ENCODE data around the gene BORCS8. TPM values are rescaled to one million over a fixed set of nuclear protein-coding genes. Genes with fewer than 3 reads are reported as not detected.
"Not testable (repeated sequence)": the region's sequence is repeated elsewhere in the genome, so short reads cannot be mapped to it uniquely, and the experiment has no call there.

Gene BORCS8
- total RNA-seq, 1 donor from 2014 or later, result 4.9 TPM

DNA sequence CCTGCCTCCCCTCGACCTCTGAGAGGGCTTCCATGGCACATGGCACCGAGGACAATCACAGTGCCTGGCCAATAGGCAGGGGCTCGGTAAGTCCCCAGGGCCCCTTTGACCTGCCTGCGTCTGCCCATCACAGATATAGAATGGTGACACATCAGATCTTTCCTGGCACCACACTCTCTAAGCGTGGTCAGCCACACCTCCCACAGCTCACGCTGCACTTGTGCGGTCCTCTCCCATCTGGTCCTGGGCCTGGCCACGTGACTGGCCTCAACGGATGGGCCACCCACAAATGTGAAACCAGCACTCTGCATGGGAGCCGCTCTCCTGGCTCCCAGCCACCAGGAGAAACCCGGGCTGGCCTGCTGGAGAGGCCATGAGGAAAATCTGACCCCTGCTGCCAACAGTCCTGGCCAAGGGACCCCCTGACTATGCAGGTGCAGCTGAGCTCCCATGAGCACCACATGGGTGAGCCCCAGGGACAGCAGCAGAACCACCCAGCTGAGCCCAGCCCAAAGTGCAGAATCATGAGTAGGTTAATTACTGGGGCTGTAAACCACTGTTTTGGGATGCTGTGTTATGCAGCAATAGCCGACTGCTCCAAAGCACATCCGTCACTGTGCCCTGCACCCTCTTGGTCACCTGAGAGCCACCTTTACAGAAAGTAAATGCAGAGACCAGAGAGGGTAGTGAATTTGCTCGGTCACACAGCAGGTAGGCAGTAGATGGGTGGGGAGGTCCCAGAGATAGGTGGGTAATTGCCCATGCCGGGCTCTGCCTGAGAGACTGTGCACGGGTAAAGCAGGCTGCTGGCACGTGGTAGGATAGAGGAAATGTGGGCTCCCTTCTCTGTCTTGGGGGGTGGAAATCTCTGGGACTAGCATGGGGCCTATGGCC is 12.2 kb downstream of the BORCS8 start:
- no peak for DNase-seq

- DNase-seq, result no peak
Measured at GRCh38 chr19:19176950-19177349, 15.0 kb downstream of the BORCS8 start.

GRCh38 chr19:19173243-19173642 is 18.7 kb downstream of the BORCS8 start:
- not testable (repeated sequence) for DNase-seq

- no peak for DNase-seq
Measured at GRCh38 chr19:19171821-19172532, 20.0 kb downstream of the BORCS8 start.

DNA sequence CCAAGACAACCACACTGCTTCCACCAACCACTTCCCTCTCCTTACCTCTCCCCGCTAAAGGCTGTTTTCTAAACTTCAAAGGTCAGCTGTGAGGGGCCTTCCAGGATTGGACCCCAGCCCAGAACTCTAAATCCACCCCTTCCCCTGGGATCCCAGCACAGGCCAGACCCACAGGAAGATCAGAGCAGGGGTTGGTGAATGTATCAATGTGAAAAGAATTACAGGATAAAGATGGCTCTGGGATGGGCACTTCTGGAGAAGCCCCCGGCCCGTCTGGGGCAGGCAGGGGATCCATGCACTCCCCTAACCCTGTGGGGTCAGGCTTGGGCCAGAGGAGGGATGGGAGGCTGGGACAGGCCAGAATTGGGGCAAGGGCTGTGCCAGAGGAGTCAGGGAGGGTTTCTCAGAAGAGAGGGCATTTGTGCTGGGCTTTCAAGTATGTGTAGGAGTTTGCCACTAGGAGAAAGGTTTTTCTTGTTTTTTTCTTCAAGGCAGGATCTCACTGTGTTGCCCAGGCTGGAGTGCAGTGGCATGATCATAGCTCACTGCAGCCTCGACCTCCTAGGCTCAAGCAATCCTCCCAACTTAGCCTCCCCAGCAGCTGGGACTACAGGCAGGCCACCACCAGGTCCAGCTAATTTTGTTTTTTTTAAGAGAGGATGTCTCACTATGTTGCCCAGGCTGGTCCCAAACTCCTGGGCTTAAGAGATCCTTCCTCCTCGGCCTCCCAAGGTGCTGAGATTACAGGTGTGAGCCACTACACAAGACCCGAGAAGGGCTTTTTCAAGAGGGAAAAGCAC is 20.9 kb downstream of the BORCS8 start:
- no peak for DNase-seq

DNA sequence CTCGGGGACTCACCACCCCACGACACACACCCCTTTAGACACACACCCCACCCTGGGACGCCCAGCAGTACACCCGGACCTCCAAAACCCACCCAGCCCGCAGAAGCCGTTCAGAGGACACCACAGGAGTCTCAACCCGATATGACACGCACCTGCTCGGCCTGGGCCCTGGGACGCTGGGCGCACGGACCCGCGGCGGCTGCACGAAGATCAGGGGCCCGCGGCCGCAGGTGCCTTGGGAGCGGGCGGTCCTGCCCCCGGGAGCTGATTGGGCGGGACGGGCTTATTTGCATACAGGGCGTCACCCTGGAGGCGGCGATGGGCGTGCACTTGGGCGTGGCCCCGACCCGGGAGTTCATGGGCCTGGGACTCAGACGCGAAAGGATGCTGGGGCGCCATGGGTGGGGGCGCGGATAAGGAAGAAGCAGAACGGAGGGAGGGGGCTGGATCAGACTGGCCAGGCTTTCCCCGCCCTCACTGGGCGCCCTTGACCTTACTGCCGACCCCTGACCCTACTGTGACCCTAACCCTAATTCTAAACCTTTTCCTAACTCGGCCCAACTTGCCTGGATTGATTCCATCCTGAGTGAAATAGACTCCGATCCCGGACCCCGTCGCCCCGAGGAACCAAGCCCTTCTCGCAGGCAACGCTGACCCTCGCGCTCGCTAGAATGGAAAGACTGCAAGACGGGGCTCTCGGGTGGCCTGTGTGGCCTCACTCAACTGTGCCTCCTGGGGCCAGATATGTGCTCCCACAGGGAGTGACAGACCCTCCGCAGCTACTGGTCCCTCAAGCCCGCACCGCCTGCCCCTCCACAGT is 21.7 kb downstream of the BORCS8 start, which contains the start of gene MEF2B:
MEF2B (minus strand) TSS at position 211 of the 820 bp plus-strand sequence. CDS start 19,528 bp downstream, outside the sequence.
- no peak for DNase-seq

DNA sequence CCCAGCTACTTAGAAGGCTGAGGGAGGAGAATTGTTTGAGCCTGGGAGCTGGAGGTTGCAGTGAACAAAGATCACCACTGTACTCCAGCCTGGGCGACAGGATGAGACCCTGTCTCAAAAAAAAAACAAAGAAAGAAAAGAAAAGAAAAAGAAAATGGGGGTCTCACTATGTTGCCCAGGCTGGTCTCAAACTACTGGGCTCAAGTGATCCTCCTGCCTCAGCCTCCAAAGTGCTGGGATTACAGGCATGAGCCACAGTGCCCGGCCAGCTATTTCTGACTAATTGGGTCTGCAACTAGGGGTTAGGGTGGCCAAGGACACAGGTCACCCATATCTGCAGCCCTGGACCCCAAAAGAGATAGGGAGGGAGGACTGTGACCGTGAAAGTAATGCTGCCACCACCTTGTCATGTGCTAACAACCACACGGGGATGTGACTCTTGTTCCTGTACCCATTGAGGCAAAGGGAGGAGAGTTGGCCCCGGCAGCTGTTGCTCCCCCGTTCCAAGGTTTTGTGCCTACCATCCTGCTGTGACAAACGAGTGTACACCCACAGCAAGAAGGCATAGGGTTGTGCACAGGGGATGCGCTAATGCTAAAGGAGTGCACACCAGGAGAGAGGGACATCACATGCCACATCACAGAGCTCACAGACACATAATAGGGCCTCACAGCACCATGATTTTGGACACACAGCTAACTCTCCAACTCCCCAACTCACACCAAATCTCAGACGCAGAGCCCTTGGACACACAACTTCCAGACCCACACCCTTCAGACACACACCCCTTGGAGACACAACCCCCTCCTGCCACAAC is 22.5 kb downstream of the BORCS8 start:
- DNase-seq, result no peak

DNA sequence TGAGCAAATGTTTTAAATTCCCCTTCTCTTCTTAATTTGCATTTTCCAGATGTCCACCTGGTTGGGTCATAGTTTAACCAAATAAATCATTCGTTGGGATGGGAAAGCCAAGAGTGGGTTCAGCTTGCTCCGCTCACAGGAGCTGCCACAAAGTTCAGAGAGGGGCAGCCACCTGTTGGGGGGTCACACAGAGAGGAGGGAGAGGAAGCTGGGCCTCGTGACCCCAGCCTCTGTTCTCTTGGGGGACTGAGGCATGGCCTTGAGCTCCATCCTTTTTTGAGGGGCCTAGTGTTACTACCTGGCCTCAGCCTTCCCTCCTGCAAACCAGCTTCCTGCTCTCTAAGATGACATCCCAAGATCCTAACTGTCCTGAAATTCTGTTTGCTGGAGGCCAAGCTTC is 24.3 kb downstream of the BORCS8 start:
- DNase-seq, result no peak

DNA sequence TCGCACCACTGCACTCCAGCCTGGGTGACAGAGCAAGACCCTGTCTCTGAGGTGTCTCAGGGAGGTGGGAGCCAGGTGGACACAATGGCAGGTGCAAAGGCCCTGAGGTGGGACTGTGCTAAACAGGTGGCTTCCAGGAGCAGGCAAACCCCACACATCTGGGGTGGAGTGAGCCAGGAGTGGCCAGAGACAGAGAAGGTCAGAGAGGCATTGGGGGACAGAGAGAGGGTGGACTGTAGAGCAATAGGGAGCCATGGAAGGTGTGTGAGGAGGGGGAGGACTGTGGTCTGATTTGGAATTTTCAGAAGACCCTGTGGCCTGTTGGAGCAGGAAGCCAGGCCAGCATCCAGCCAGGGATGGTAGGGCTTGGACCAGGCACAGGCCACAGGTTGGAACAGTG is 26.6 kb downstream of the BORCS8 start:
- no peak for DNase-seq

GRCh38 chr19:19162495-19162894 is 29.5 kb downstream of the BORCS8 start:
- no peak for DNase-seq

DNA sequence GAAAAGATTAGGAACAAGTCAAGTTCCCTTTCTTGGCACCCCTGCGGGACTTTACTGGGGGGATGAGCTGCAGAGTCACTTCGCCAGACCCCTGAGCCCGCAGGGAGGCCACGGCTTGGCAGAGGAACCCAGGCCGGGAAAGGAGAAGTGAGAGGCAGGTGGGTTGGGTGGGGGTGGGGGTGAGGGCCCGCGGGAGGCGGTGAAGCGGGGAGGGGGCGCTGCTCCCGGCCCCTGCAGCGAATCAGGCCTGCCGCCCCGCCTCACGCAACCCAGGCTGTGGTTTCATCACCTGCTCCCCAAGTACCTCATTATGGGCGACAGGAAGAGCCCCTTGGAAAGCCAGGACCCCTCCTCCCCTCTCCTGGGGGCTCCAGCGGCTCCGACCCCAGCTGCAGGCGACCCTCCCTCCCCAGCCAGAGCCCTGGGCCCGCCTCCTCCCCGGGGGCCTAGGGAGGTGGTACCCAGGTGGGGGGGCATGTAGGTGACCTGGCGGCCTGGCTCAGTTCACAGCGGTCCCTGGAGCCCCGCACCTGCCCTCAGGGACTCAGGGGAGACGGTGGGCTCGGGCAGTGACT is 31.4 kb downstream of the BORCS8 start:
- DNase-seq, result no peak

GRCh38 chr19:19159534-19159933 is 32.4 kb downstream of the BORCS8 start:
- DNase-seq, result no peak

- no peak for DNase-seq
Measured at GRCh38 chr19:19157808-19158207, 34.1 kb downstream of the BORCS8 start.

- no peak for DNase-seq
Measured at GRCh38 chr19:19155495-19156219, 36.3 kb downstream of the BORCS8 start.

DNA sequence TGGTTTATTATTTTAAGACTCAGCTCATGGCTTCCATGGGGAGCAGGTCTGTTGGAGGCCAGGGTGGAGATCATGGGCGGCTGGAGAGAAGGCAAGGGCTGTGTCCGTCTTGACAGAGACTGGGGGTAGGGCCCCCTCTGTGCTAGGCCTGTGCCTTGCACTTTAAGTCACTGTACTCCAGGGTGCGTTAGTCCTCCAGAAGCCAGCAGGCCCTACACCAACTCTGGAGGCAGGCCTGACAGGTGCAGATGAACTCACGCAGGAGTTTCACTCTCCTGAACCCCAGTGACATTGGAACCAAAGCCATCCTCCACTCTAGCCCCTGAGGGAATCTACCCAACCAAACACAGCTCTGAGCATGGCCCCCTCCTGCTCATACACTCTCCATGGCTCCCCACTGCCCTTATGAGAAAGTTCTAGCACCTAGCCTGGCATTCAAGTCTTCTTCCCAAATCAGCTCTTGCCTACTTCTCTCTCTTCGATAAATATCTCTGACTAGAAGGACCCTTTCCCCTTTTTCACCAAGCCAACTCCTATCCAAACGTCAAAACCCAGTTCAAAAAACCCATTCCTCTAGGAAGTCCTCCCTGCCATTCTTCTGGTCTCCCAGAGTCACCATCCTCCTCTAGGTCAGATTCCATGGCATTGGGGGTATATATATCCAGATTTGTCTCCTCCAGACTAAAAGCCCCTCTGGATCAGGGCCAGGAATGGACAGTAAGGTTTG is 37.0 kb downstream of the BORCS8 start:
- no peak for DNase-seq

DNA sequence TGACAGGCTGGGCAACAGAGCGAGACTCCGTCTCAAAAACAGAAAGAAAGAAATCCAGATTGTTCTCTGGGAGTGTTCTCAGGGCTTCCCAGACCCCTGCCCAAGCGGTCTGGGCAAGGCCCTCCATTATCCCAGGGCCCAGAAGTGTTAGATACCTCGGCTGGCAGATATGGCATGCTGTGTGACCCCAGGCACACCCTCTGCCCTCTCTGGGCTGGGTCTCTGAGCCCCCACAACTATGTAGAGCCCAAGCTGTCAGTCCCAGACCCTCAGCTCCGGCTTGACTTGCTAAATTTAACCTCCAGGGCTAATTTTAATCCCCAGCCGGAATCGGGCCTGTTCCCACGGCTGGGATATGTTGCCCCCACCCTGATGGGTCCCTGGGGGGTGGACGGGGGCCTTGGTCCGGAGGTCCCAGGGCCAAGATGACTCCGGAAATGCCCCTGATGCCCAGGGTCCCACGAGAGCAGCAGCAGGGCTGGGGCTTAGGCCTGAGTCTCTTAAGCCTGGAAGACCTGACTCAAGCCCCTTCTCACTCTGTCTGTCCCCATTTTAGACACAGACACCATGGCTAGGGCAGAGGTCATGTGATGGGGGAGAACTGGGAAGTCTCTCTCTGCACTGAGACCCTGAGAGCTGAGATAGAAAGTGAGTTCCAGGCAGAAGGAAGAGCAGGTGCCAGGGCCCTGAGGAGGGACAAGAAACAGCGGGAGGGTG is 39.1 kb downstream of the BORCS8 start:
- DNase-seq, result no peak

DNA sequence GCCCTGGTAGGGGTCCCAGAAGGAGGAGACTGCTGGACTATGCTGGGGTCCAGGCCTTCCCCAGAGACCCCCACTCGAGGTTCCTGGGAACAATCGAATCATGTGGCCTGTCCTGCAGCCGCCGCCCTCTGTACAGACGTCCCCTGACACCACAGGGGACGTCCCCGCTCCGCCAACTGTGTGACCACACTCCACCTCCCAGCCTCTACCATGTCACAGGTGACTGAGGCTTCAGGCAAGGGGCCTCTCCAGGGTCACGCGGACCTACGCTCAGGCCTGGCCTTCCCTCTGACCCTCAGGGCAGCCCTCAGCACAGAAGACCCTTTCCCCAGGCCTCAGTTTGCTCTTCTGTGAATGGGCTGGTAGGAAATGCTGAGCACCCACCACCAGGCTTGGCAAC is 40.5 kb downstream of the BORCS8 start:
- DNase-seq, result no peak

GRCh38 chr19:19149435-19149834 is 42.5 kb downstream of the BORCS8 start:
- DNase-seq, result no peak
